Hematopoietic multipotent progenitor cell treated with erythropoietin and hydrocortisone succinate and interleukin-3 and kit ligand, for 6 days (in vitro differentiated cells): Measurements from ENCODE around the gene PLXNA4.
"Not testable (repeated sequence)": the region's sequence is repeated elsewhere in the genome, so short reads cannot be mapped to it uniquely, and the experiment has no call there.

Experiments used
- DNase-seq: peaks from one replicate; pipeline ENCODE4 v3.0.0-alpha.2; 2015

The PLXNA4 gene, protein sequence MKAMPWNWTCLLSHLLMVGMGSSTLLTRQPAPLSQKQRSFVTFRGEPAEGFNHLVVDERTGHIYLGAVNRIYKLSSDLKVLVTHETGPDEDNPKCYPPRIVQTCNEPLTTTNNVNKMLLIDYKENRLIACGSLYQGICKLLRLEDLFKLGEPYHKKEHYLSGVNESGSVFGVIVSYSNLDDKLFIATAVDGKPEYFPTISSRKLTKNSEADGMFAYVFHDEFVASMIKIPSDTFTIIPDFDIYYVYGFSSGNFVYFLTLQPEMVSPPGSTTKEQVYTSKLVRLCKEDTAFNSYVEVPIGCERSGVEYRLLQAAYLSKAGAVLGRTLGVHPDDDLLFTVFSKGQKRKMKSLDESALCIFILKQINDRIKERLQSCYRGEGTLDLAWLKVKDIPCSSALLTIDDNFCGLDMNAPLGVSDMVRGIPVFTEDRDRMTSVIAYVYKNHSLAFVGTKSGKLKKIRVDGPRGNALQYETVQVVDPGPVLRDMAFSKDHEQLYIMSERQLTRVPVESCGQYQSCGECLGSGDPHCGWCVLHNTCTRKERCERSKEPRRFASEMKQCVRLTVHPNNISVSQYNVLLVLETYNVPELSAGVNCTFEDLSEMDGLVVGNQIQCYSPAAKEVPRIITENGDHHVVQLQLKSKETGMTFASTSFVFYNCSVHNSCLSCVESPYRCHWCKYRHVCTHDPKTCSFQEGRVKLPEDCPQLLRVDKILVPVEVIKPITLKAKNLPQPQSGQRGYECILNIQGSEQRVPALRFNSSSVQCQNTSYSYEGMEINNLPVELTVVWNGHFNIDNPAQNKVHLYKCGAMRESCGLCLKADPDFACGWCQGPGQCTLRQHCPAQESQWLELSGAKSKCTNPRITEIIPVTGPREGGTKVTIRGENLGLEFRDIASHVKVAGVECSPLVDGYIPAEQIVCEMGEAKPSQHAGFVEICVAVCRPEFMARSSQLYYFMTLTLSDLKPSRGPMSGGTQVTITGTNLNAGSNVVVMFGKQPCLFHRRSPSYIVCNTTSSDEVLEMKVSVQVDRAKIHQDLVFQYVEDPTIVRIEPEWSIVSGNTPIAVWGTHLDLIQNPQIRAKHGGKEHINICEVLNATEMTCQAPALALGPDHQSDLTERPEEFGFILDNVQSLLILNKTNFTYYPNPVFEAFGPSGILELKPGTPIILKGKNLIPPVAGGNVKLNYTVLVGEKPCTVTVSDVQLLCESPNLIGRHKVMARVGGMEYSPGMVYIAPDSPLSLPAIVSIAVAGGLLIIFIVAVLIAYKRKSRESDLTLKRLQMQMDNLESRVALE (N-terminal part only)

DNA sequence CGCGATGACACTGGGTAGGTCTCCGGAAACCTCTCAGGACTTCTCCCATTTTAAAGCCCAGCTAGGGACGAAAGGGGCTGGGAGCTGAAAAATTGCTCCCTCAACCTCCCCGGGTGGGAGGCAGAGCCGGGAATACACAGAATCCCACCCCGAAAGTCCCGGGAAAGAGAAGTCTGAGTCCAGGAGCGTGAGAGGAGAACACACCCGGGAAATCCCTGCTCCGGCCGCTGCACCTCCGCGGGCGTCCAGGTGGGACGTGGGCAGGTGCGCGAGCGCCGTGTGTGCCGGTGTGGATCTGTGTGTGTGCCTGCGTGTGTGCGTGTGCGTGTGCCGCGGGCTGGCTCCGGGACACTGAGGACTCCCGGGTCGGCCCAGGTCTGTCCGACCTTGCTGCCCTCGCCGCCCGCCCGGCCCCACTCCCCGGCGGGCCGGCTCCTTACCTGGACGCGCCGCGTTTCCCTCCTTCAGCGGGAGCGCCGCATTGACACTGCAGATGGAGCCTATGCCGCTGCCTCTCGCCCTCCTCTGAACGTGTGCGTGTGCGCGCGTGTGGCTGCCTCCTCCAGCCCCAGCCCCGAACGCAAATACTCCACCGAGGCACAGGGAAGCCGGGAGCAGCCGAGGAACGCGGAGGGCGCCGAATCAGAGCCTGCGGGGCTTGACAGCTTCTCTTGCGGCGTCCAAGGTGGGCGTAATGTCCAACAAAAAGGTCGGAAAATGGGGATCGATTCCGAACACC lies at the start of gene PLXNA4:
Gene PLXNA4 (minus strand): TSS at position 489 of the 739 bp plus-strand sequence. CDS start 67,777 bp downstream, outside the sequence.
- DNase-seq, result no peak

DNA sequence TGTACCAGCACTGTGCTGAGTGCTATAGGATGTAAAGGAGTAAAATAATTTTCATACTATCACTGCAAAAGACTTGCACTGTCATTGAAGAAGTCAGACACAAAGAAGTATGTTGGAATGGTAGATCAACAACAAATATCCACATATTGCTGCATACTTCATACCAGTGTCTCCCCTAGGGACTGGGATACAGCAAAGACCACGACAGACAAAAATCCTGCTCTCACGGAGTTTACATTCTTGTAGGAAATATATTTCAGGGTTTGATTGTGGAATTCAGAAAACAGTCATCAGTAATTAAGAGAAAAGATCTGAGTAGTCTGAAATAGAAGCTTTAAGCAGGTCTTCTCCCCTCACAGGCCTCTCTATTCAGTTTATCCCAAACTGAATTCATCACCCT lies 49.4 kb upstream of the PLXNA4 start:
- no peak for DNase-seq

DNA sequence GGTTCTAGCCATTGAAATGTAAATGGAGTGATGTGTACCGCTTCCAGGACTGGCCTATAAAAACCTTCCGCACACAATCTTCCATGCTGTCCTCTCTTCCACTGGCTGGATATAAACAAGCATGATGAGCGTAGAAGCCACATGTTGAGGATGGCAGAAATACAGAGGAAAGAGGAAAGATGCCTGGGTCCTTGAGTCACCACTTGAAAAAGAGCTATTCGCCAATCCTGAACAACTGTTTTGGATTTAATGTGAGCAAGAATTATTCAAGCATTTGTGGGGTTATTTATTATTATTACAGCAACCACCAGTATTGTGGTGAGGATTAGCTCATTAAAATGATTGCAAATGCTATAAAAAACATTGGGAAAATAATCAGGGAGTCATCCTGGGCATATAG lies 45.8 kb upstream of the PLXNA4 start:
- no peak for DNase-seq

DNA sequence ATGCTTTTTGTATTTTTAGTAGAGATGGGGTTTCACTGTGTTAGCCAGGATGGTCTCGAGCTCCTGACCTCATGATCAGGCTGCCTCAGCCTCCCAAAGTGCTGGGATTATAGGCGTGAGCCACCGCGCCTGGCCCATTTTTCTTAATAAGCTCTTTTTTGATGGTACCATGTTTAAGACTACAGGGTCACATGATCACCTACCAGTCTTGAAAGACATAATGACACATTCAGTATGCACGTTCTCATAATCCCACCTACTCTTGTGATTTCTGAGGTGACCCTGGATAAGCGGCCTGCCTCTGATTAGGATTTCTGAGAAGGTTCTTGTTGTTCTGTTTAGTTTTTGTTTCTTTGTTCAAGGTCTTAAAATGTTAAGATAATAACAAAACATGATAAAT lies 43.7 kb upstream of the PLXNA4 start:
- no peak for DNase-seq

DNA sequence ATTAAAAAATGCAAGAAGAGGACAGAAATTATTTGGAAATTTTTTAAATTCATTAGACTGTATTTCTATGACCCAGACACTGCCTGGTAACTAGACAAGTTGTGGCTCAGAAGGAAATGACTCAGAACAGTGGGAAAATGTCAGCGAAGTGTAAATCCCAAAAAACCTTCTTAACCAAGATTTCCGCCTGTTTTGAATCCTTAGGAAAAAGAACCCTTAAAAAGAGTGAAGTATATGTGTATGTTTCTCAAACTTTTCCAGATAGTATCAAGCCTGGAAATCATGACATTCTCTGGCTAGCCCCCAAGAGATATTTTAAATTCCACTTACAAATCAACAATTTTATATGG lies 42.7 kb upstream of the PLXNA4 start:
- no peak for DNase-seq

DNA sequence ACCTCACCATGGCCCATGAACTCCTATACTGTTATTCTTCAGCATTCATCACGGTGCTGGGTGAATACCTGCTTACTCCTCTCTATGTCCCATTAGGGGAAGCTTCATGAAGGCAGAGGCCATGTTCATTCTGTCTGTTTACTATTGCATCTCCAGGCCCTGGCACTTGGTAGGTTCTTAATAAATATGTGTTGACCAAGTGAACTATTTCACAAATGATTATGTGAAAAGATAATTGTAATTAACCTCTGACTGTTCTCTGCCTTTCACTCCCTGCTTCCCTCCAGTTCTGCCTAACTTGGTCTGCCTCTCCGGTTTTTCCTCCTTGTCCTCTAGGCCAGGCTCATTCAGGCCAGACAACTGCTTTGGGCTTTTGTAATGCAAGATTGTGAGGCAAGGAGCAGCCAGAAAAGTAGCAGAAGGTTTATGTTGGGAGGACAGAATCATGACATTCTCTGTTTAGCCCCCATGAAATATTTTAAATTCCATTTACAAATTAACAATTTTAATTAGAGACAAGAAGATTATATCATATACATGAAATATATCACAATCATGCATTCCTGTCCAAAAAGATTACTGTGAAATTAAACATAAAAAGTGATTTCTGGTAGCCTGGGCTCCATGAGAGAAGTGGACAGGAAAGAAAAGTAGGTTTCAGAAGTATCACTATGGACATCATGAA lies 42.1 kb upstream of the PLXNA4 start:
- DNase-seq, result no peak

DNA sequence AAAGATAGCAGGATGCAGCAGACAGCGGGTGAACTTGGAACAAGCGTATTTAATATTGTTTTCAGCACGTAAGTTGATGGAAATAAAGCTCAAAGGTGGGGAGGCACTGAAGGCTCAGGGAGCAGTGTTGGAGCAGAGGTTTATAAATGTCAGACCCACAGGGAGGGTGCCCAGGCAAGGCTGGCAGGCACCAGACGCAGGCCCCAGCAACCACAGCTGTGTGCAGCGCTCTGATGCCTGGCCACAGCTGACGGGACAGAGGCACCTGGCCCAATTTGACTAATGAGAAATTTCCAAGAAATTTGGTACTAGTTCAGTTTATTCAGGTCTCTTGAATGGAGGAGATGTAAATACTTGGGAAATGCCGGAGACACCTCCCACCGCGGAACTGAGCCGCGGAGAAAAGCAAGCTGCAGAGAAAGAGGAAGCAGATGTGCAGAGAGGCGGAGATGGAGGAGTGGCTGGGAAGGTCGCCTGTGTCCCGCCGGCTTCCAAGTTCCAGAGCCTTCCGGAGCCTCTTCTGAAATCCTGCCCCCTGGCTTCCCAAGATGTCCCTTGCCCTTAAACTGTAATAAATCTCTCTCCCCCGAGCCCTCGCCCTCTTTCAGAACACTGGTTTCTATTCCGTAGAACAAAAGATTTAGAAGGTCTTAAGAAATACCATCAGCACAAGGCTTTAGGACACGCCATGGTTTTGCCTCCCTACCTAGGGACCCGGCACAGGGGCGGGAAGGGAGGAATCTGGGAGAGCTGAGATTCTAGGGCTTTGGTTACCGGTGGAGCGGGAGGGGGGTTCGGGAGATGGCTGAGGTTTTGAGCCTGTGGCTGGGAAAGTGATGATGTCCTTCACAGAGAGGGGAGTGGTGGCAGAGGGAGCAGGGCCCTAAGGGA lies 38.4 kb upstream of the PLXNA4 start:
- DNase-seq, result peak; percentile 46

DNA sequence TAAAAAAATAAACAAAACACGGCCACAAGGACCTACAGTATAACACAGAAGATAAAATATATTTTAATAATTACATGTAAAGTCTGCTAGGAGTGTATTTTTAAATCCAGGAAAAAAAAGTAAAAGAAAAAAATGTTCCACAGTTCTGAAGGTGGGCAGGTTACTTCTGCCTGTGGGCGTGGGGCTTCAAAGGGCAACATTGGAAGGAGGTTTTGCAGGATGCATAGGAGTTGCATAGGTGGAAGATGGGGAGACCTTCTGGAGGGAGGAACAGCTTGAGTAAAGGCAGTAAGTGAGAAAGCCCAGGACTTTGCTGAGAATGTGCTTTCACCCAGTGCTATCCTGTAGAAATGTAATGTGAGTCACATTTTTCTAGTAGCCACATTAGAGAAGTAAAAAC lies 37.5 kb upstream of the PLXNA4 start:
- no peak for DNase-seq

DNA sequence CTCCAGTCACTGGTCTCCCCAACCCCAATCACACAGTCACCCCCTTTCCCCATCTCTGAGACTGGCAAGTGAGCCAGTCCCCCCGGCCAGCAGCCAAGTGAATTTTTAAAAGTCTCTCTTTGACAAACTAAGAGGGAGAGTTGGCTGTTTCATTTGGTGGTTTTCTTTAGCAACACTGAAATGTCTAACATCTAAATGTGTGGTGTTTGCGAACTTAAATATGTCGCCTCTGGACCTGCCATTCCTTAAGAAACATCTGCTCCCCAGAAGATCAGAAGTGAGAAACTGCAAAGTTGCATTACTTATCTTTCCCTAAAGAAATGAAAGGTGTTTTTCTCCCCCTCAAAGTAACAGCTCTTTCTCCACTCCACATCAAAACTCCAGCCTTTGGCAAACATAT lies 34.7 kb upstream of the PLXNA4 start:
- no peak for DNase-seq

DNA sequence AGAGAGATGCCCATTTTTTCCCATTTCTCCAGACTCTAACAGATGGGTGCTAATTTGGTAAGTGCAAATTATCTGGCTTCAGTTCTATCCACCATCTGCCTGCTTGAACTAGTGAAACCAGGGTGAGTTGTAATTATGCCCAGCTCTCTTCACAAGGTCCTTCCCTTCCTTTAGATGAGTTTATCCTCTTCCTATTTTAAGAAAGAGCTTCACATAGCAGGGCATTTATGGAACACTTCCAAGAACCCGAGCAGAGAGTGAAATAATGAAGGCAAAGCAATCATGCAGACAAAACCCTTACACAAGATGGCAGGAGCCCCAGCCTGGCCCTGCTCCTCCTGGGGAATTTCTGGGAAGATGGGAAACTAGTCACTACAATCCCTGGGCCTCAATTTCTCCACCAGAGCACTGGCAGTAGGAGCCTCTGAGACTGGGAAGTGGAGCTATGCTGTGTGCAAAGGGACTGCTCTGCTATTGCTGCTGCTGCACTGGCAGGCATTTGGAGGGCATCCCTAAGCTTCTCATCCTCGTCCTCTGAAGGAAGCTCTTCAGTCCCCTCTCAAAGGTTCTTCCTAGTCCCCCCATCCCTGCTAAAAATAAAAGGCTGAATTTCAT lies 33.7 kb upstream of the PLXNA4 start:
- no peak for DNase-seq

DNA sequence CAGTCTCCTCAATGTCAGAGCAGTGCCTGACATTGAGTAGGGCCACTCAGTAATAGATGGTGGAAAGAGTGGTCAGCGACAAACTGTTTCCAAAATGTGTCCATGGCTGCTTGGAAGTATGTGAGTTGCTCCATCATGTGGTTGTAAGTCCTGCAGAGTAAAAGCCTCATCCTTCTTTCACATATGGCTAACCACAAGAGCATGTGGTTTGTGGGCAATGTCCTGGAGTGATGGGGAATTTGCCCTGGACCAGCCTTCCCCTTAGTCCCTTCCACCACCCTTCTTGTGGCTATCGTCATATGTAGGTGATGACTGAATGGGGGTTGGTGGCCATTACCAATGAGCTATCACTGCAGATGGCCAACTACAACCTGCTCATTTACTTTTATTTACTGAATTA lies 33.0 kb upstream of the PLXNA4 start:
- DNase-seq, result no peak

DNA sequence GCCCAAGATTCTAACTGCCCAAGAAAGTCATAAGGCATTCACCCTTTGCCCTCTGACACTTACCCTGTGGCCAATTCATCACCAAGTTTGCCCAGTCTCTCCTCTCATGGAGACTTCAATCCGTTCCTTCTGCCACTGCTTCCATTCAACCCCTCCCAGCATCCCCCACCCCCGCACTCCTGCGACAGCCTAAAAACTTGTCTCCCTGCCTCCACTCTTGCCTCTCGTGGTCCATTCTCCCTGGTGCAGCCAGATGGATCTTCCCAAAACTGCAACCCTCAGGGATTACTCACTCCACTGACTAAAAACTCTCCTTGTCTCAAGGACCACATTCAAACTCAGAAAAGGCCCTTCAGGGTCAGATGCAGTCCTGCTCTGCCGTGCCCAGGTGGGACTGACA lies 32.3 kb upstream of the PLXNA4 start:
- DNase-seq, result no peak

DNA sequence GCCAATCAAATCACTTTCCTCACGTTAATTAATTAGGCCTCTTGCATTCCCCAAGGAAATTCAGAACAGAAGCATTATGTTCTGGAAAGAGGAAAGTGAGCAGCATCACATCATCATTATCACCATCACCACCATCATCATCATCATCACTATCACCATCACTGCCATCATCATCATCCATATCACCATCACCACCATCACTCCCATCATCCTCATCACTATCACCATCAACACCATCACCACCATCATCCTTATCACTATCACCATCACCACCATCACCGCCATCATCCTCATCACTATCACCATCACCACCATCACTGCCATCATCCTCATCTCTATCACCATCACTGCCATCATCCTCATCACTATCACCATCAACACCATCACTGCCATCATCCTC lies 31.4 kb upstream of the PLXNA4 start:
- DNase-seq, result no peak

DNA sequence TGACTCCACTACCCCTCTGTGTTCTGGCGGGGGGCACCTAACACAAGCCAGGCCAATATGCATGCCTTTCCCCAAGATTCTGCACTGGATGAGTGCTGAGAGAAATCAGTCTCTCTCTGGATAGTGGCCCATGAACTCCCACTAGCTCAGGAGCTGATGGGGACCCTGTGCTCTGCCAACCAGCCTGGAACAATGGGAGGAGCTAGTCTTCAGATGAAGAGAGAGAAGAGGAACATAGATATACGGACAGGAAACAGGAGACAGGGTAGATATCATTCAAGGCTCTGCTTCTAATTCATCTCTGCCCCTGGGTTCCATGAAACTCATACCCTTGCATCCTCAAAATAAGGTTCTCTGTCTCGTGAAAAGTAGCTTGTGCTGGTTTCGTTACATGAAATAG lies 27.9 kb upstream of the PLXNA4 start:
- DNase-seq, result peak; percentile 36

DNA sequence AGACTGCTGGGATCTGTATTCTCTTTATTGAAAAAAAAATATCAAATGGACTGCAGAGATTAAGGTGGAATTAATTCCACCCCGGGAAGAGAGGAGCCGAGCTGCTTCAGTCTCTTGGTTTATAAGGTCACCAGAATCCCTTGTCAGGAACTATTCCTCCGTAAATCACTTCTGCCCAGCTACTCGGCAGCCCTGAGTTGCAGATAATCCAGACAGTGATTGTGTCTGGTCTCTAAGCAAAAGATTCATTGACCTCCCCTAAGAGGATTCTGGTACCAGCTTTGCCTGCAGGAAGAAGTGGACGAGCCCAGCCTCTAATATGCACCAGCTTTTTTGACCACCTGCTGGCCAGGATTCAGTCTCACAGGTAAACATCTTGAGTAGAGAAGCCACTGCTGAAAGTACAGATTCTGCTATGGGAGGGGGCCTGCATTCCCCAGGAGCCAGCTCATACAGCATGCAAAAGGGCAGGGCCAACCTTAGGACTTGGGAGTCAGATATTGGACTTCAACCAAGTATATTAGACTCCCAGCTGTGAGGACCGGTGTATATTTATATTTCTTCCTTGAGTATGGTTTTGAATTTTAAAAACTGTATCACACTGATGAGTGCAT lies 27.1 kb upstream of the PLXNA4 start:
- no peak for DNase-seq

DNA sequence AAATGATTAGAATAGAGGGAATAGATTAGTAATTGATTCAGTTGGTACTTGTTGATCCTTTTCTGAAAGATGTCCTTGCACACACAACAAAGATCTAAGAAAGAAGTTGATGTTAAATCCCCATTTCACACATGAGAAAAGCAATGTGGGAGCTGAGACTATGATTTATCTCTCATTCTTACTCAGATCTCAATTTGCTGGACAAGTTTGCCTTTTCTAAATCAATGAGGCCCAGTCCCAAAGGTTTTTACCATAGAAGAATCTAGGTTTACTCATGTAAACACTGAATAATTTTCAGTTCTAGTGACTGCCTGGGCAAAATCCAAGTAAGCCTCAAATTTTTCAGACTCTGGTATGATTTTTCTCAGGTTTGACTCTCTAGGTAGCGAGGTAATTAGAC lies 25.5 kb upstream of the PLXNA4 start:
- DNase-seq, result no peak

DNA sequence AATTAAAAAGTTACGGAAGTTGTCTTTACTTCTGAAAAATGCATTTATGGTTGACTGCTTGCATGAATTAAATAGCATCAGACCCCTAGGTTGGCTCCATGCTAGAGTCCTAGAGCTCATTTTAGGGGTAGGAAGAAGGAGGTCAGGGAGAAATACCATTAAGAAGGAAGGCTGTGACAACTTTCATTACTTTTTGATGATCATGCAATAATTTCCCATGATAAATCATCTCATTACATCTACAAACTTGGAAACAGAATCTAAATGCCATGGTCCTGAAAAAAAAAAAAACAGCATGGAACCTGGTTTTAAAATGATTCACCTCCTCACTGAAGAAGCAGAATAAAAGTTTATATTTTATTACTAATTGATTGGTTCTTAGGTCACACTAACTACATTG lies 20.3 kb upstream of the PLXNA4 start:
- no peak for DNase-seq

DNA sequence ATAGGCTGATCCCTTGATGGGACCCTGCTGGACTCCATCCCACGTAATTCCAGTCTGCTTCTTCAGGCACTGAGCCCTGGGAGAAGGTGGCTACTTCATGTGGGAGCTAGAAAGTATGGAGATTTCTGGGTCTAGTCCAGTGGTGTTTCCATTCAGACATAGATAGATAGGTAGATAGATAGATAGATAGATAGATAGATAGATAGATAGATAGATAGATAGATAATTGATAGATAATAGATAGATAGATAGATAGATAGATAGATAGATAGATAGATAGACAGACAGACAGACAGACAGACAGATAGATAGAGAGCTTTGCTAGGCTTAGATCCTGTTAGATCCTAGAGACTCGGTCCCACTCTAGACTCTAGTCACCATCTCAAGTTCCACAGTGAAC lies 18.5 kb upstream of the PLXNA4 start:
- DNase-seq, result not testable (repeated sequence)

DNA sequence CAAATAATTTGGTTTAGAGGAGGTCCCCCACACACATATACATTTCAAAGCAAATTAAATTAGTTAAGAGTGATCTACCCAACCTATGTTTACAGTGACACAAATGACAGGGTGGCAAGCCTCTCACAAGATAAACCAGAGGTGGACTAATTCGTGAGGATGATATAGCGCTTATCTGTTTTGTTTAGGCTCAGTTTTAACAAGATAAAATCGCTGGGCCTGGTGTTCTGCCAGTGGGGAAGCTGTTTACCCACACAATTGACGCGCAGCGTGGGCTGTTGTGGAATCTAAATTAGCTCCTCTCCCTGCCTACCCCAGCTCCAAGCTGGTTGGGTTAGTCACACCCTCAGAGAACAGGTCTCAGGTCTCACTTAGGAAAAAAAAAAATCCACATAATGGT lies 16.7 kb upstream of the PLXNA4 start:
- no peak for DNase-seq
